ENCODE results near the gene DSCAML1. TPM values are rescaled to one million over a fixed set of nuclear protein-coding genes. Genes with fewer than 3 reads are reported as not detected.

Gene DSCAML1
- total RNA-seq, 2 donors from 2014 or later = 0.08 TPM; not detected in 1

DNA sequence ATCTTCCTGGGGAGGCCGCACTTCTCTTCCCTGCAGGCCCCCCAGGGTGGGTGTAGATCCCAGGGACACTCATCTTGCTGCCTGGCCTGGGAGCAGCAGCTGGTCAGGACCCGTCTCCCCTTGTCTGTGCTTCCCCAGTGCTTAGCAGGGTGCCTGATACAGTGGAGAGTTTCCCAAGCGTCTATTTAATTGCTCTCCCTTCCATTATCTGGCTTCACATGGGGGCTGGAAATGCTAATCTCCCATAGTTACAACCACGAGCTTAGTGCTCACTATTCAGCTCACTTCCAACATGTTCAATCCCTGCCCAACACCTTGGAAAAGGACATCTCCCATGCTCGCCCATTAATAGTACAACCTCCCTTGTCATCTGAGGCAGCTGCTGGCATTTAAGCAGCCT lies 100.5 kb downstream of the DSCAML1 start:
- H3K9me3 Mint-ChIP-seq = no peaks in the 10 kb centered on the region
- ATAC-seq = no peak
- H3K4me3 Mint-ChIP-seq = no peak overlapping the region

DNA sequence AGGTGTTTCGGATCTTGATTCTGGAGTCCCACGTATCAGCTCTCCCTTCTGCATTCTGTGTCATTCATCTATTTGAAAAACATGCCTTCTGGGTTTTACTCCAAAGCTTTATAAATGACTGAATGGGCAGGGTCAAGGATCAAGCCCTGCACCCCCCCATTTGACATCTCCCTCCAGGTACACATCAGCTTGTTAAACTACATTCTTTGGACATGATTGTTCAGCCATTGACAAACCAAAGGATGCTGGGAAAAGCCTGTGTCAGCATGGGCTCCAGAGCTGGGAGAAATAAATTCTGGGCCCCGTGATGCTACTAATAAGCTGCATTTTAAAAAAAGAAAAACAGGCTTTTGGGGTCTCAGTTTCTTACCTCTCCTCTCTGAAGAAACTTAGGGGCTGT lies 103.7 kb downstream of the DSCAML1 start:
- H3K9me3 Mint-ChIP-seq = no peaks in the 10 kb centered on the region
- H3K27ac Mint-ChIP-seq = no peak overlapping the region
- H3K36me3 Mint-ChIP-seq = no peaks in the 10 kb centered on the region
- H3K27me3 Mint-ChIP-seq = no peaks in the 10 kb centered on the region
- no peak for DNase-seq (ENCODE audit: low spot score)
- no peak overlapping the region for H3K4me3 Mint-ChIP-seq
- no peak for ATAC-seq
- H3K4me1 Mint-ChIP-seq (ENCODE audit: low read depth in 2 of 2) = no peaks in the 10 kb centered on the region

More for the DNA sequence above, 100.5 kb downstream of the DSCAML1 start:
- H3K36me3 Mint-ChIP-seq = no peaks in the 10 kb centered on the region
- peaks cover 0 to 6% of the 10 kb centered on the region in 2 donors for H3K27me3 Mint-ChIP-seq
- H3K27ac Mint-ChIP-seq = no peak overlapping the region
- no peak for DNase-seq (ENCODE audit: low spot score)
- no peaks in the 10 kb centered on the region for H3K4me1 Mint-ChIP-seq (ENCODE audit: low read depth in 2 of 2)

DNA sequence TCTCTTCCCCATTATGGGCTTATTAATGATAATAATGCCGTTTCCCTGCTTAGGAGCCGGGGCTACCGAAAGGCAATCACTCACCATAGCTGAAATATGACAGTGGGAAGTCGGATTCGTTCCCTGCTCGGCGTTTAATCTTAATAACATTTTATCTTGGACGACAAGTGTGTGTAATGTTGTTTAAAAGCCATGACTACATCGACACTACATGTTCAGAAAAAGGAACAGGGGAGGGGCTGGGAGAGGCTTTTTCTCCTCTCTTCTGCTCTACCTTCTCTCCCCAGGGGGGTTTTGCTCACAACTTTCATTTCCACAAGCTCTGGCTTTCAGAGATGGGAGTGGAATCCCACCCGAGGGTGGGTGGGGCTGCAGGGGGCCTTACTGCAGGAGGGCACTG lies 105.5 kb downstream of the DSCAML1 start:
- no peak for ATAC-seq
- no peak overlapping the region for H3K4me3 Mint-ChIP-seq
- H3K27ac Mint-ChIP-seq = no peak overlapping the region
- no peaks in the 10 kb centered on the region for H3K36me3 Mint-ChIP-seq
- no peaks in the 10 kb centered on the region for H3K9me3 Mint-ChIP-seq
- H3K27me3 Mint-ChIP-seq = peaks cover 5% of the 10 kb centered on the region in 2 donors
- H3K4me1 Mint-ChIP-seq (ENCODE audit: low read depth in 2 of 2) = no peaks in the 10 kb centered on the region
- DNase-seq (ENCODE audit: low spot score) = no peak

DNA sequence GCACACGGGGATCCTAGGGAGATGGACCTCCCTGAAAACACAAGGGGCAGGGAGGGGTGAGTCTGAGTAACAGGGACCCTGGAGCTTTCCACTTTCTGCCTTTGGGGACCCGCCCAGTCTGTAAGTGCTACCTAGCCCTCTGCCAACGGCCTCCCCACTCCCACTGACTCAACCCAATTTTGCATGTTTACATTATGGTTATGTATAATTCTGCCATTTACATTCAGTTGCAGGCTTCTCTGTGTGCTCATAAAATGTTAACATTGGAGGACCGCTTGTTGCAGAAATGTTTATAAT lies 105.8 kb downstream of the DSCAML1 start:
- Mint-ChIP-seq H3K9me3 (no peaks in the 10 kb centered on the region), H3K4me3 (no peak overlapping the region), H3K36me3 (no peaks in the 10 kb centered on the region), H3K27ac (no peak overlapping the region), H3K4me1 (ENCODE audit: low read depth in 2 of 2) (no peaks in the 10 kb centered on the region), H3K27me3 (peaks cover 5% of the 10 kb centered on the region in 2 donors)
- DNase-seq (ENCODE audit: low spot score) (no peak), ATAC-seq (no peak)

DNA sequence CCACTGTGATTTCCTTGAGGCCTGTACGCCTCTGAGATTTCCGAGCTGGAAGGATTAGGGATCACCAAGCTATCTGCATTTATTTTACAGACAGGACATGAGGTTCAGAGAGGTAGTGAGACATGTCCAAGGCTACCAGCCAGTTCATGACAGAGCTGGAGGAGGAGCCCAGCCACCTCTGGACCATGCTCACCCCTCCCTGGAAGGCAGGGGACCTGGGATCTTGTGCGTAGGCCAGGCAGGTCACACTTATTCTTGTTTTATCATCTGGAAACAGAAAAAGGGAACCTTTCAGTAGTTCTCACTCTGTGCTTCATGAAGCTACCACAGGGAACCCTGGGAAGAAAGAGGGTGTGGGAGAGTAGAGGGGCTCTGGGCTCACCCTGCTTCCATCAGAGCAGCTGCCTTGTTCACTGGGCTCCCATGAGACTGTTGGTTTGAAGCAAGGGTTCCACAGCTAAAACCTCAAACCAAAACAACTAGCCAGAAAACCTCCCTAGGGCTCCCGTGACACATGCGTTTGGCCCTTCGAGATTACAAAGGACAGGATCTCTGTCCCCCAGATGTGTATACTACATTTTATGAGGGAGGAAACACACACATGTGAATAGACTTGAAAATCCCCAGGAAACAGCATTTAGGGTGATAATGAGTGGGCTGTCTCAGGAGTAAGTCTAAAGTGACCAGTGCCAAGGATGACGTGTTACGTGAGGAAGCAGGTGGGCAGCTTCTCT lies 106.4 kb downstream of the DSCAML1 start:
- ATAC-seq (peak in 1 of 2 donors; percentile 8), DNase-seq (ENCODE audit: low spot score) (no peak)
- Mint-ChIP-seq H3K4me3 (no peak overlapping the region), H3K4me1 (ENCODE audit: low read depth in 2 of 2) (no peaks in the 10 kb centered on the region), H3K36me3 (no peaks in the 10 kb centered on the region), H3K9me3 (no peaks in the 10 kb centered on the region), H3K27ac (no peak overlapping the region), H3K27me3 (peaks cover 5% of the 10 kb centered on the region in 2 donors)

GRCh38 chr11:117688255-117688797 lies 108.7 kb downstream of the DSCAML1 start:
- H3K27ac Mint-ChIP-seq = no peak overlapping the region
- peaks cover 5 to 6% of the 10 kb centered on the region in 2 donors for H3K27me3 Mint-ChIP-seq
- no peaks in the 10 kb centered on the region for H3K4me1 Mint-ChIP-seq (ENCODE audit: low read depth in 2 of 2)
- no peaks in the 10 kb centered on the region for H3K9me3 Mint-ChIP-seq
- H3K4me3 Mint-ChIP-seq = no peak overlapping the region
- DNase-seq (ENCODE audit: low spot score) = no peak
- no peaks in the 10 kb centered on the region for H3K36me3 Mint-ChIP-seq
- ATAC-seq = no peak

DNA sequence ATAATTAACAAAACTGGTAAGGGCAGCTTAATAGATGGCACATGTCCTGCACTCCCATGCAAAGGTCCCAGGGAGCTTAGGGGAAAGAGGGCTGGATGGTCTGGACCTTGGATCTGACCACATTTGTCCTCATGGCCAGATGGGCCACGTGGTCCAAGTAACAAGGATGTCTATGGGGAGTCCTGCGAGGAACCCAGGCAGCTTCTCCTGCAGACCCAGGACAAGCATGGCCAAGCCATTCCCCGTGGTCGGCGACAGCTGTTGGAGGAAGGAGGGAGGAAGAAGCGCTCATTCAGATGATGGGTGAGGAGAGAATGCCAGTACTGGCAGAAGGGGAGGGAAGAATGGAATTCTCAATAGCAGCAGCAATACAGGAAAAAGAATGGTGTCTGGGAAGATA lies 109.2 kb downstream of the DSCAML1 start:
- no peak overlapping the region for H3K4me3 Mint-ChIP-seq
- DNase-seq (ENCODE audit: low spot score) = no peak

DNA sequence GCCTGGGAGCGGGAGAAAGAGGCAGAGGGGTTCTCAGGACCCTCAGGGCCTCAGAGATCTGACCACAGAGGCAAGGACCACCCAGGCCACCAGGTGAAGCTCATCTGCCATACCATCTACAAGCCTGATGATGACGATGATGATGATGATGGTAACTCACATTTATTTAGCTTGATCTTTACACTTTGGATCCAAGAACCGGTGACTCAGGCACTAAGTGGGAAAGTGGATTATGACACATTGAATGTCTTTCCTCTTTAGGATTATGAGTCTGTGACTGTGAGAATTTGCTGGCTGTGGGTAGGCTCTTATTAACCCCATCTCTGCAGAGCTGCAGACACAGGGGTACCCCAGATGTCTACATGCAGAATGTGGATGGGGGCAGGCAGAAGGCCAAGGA lies 110.3 kb downstream of the DSCAML1 start:
- no peak overlapping the region for H3K27ac Mint-ChIP-seq
- H3K36me3 Mint-ChIP-seq = no peaks in the 10 kb centered on the region

More for the DNA sequence above, 109.2 kb downstream of the DSCAML1 start:
- H3K27ac Mint-ChIP-seq = no peak overlapping the region
- no peaks in the 10 kb centered on the region for H3K36me3 Mint-ChIP-seq
- no peaks in the 10 kb centered on the region for H3K4me1 Mint-ChIP-seq (ENCODE audit: low read depth in 2 of 2)
- ATAC-seq = no peak
- no peaks in the 10 kb centered on the region for H3K9me3 Mint-ChIP-seq
- peaks cover 5 to 12% of the 10 kb centered on the region in 2 donors for H3K27me3 Mint-ChIP-seq

DNA sequence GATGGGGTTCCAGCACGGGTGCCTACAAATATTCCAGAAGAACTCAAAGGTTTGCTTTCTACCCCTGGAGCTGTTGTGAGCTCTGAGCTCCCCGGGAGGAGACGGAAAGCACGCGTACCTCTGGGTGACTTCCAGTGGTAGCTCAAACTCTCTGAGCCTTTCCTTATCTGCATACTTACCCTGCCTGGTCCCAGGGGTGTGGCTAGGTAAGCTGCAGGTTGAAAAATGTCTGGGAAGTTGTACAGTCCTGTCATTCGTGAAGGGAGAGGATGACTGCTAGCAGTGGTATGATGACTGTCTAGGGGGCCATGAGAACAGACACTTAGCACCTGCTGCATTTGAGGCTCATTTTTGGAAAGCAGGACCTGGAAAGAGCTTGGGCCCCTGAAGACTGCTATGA lies 111.5 kb downstream of the DSCAML1 start:
- no peaks in the 10 kb centered on the region for H3K9me3 Mint-ChIP-seq
- DNase-seq (ENCODE audit: low spot score) (no peak), ATAC-seq (no peak)
- no peaks in the 10 kb centered on the region for H3K4me1 Mint-ChIP-seq (ENCODE audit: low read depth in 2 of 2)
- H3K27ac Mint-ChIP-seq = no peak overlapping the region
- H3K27me3 Mint-ChIP-seq = peaks cover 11 to 24% of the 10 kb centered on the region in 2 donors
- H3K4me3 Mint-ChIP-seq = no peak overlapping the region
- no peaks in the 10 kb centered on the region for H3K36me3 Mint-ChIP-seq

More for the DNA sequence above, 110.3 kb downstream of the DSCAML1 start:
- ATAC-seq (no peak), DNase-seq (ENCODE audit: low spot score) (no peak)
- H3K9me3 Mint-ChIP-seq = no peaks in the 10 kb centered on the region
- no peaks in the 10 kb centered on the region for H3K4me1 Mint-ChIP-seq (ENCODE audit: low read depth in 2 of 2)
- H3K4me3 Mint-ChIP-seq = no peak overlapping the region
- peaks cover 8 to 19% of the 10 kb centered on the region in 2 donors for H3K27me3 Mint-ChIP-seq

DNA sequence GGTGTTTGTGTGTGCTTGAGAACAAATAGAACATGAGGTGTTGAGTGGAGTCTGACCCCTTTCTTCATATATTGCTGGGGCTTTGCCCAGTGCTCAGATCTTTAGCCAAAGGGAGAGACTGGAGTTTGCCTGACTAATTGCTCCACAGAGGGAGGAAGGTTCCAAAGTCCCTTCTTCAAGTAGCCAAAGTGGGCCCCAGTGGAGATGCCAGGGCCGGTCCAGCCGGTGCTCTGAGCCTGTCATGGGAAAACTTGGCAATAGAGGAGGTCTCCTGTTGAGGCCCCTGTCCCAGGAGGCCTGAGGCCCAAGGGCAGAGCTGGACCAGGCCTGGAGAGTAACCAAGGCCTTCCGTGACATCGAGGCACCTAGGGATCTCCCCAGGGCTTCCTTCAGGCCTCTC lies 112.3 kb downstream of the DSCAML1 start:
- Mint-ChIP-seq H3K9me3 (no peaks in the 10 kb centered on the region), H3K36me3 (no peaks in the 10 kb centered on the region), H3K4me1 (ENCODE audit: low read depth in 2 of 2) (no peaks in the 10 kb centered on the region), H3K27ac (no peak overlapping the region), H3K27me3 (peaks cover 11 to 24% of the 10 kb centered on the region in 2 donors), H3K4me3 (no peak overlapping the region)
- no peak for DNase-seq (ENCODE audit: low spot score)
- ATAC-seq = no peak

DNA sequence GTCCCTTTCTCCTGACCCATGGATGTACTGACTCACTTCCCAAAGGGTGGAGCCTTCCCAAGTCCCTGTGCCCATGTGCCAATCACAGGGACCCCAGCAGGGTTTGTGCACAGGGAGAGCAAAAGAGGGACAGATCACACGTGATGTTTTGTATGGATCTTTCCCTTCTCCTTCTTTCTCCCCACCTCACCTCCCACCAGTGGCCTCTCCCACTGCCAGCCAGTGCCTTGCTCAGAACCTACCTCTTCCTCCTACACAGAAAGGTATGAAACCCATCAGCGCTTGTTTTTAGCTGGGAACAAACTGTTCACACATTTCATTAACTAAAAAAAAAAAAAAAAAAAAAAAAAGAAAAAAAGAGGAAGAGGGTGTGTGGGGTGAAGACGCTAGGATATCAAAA lies 112.9 kb downstream of the DSCAML1 start:
- no peaks in the 10 kb centered on the region for H3K9me3 Mint-ChIP-seq
- H3K36me3 Mint-ChIP-seq = no peaks in the 10 kb centered on the region
- H3K27ac Mint-ChIP-seq = no peak overlapping the region
- H3K4me1 Mint-ChIP-seq (ENCODE audit: low read depth in 2 of 2) = no peaks in the 10 kb centered on the region
- H3K27me3 Mint-ChIP-seq = peaks cover 11 to 24% of the 10 kb centered on the region in 2 donors
- DNase-seq (ENCODE audit: low spot score) (no peak), ATAC-seq (no peak)
- no peak overlapping the region for H3K4me3 Mint-ChIP-seq

DNA sequence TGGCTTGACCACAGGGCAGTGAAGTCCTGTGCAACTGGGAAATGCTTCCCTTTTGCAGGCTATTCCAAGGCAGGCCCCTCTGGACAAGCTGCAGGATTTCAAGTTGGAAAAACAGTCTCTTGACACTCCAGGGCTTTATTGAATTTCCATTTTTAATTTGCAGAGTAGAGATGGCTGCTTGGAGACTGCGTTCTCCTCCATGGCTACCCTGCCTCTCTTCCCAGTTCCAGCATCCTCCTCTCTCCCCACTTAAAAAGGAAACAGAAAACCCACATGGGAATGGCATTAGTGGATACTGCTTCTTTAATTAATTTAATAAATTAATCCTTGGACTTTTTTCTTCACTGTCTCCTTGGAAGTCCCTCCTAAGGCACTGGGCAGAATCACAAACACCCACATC lies 115.6 kb downstream of the DSCAML1 start:
- DNase-seq (ENCODE audit: low spot score) = no peak
- no peaks in the 10 kb centered on the region for H3K36me3 Mint-ChIP-seq
- H3K9me3 Mint-ChIP-seq = no peaks in the 10 kb centered on the region
- H3K27ac Mint-ChIP-seq = no peak overlapping the region
- no peak overlapping the region for H3K4me3 Mint-ChIP-seq
- ATAC-seq = no peak
- H3K27me3 Mint-ChIP-seq = peaks cover 12 to 26% of the 10 kb centered on the region in 2 donors
- H3K4me1 Mint-ChIP-seq (ENCODE audit: low read depth in 2 of 2) = no peaks in the 10 kb centered on the region

DNA sequence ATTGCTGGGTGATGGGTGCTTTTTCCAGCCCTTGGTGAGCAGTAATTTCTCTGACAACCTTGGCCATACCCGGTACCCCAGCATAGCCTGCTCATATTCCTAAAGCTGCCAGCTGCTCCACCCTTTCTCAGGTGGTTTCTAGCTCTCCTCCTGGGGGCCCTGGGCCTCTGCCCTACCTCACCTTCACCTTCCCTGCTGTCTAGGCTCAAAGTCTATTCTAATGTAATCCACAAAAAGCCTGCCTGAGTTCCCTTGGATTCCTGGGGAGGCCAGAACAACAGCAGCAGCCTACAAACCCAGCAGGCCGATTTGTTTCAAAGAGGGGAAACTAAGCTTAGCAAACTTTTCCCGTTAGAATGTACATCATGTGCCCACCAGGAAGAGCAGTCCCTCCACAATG lies 117.6 kb downstream of the DSCAML1 start:
- H3K27ac Mint-ChIP-seq = no peak overlapping the region
- no peak for ATAC-seq

DNA sequence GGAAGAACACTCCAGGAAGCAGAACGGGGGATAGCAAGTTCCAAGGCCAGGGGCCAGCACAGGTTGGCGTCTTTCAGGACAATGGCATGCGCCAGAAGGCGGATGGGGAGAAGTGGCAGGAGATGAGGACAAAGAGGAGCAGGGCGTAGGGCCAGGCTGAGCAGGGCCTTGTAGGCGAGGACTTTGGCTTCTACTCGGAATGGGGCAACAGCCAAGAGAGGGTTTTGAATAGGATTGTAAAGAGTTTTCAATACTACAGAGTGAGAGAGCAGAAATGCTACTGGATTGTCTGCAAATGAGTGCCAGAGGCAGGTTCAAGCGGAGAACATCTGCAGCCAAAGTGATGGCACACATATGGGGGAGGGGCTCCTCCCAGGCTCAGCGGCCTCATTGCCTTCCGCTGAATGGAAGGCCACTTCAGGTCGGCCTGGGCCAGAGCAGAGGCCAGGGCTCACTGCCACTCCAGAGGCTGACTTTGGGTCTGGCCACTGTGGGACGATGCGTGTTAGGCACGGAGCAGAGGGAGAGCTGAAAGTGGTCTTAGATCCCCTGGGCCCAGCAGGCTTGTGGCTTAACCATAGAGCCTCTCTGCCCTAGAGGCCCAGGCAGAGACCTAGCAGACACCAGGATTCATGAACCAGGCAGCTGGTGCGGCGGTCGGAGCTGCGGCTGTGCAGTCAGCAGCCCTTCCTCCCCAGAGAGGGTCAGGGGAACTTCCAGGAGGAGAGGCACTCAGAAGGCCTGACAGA lies 118.2 kb downstream of the DSCAML1 start:
- DNase-seq (ENCODE audit: low spot score) = no peak
- Mint-ChIP-seq H3K4me1 (ENCODE audit: low read depth in 2 of 2) (no peaks in the 10 kb centered on the region), H3K36me3 (no peaks in the 10 kb centered on the region), H3K9me3 (no peaks in the 10 kb centered on the region), H3K27me3 (peaks cover 20 to 28% of the 10 kb centered on the region in 2 donors), H3K4me3 (no peak overlapping the region), H3K27ac (no peak overlapping the region)
- no peak for ATAC-seq

More for the DNA sequence above, 117.6 kb downstream of the DSCAML1 start:
- Mint-ChIP-seq H3K4me3 (no peak overlapping the region), H3K4me1 (ENCODE audit: low read depth in 2 of 2) (no peaks in the 10 kb centered on the region), H3K36me3 (no peaks in the 10 kb centered on the region), H3K9me3 (no peaks in the 10 kb centered on the region), H3K27me3 (peaks cover 16 to 26% of the 10 kb centered on the region in 2 donors)
- DNase-seq (ENCODE audit: low spot score) = no peak
